NCI-H1092 (cell line): Measurements from ENCODE around the gene DCC.

Experiments
- DNase-seq: peaks from one replicate; lab custom pipeline; 2025; lab: John Stamatoyannopoulos, UW

The DCC gene

DNA sequence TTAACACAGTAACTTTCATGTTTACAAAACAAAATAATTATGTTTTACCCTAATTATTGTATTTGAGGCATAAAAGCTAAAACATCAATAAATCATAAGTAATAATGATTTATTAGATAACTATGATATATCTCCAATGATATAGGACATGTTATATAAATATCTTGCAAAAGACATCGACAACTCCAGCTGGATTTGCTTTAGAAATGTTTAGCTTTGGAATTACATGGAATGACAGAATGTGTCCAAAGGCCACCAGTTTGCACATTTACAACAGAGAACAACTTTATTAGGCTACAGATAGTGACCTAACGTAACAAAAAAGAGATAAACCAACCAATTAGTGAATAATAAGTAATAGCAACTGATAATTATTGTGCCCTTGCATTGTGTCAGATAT is 475.7 kb downstream of the DCC start:
- DNase-seq = no peak

DNA sequence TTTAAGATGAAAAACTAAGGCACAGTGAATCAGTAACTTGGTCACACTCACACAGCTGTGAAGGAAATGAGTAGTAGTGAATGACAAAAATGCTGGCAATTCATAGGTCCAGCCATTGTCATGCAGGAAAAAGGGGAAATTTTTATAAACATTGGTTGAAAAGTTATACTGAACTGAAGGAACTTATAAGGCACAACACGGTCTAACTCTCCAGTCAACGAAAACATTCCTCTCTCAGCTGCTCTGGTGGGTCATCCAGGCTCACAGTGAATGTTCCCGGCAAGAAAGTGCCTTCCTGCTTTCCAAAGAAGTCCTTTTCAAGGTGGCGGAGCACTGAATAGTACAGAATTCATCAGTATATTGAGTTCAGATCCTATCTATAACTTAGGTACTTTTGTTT is 476.1 kb downstream of the DCC start:
- DNase-seq = no peak

DNA sequence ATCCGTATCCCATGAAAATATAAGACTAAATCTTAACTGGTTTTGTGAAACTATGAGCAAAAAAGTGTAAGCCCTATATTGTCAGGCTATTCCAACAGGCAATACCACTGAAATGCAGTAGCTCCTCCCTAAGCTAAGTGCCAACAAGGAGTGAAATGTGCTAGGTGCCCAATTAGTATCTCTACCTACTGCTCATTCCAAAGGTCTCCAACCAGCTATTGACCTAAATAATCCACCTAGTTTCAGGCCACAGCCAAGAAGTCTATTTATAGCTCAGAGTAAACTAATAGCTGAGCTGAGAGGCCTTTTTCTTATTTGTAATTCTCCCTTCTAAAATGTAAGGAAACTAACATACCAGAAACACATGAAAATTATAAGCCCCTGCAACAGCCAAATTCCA is 482.2 kb downstream of the DCC start:
- no peak for DNase-seq

DNA sequence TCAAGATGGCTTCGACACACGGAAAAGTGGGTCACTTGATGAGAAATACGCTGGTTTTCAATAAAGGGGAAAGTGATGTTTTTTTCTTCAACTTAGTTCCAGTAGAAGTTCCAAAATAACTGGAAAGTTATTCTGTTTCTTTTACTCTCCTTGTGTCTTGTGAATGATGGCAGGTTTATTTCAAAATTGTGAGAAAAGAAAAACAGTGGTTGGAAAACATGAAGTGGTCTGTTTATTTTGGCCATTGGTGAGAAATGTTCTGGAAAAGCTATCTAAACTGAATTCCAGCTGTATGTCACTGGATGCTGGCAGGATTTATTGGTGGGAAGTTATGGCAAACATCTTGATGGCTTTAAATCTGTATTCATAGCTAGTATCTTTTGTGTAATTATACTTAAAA is 484.1 kb downstream of the DCC start:
- no peak for DNase-seq

DNA sequence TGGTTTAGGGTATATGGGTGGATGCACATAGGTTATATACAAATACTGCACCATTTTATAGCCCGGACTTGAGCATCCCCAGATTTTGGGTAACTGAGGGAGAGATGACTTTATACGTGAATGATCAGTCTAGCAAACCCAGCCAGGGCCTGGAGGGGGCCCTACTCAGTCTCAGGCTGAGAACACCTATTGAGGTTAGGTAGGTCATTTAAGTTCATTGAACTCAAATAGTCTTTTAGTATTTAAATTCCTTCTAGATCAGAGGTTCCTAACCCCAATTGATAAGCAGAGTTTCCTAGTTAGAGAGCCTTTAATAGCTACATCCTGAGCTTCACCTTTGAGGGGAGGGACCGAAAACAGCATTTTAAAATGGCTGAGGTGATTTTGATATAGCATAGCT is 487.0 kb downstream of the DCC start:
- DNase-seq = no peak

DNA sequence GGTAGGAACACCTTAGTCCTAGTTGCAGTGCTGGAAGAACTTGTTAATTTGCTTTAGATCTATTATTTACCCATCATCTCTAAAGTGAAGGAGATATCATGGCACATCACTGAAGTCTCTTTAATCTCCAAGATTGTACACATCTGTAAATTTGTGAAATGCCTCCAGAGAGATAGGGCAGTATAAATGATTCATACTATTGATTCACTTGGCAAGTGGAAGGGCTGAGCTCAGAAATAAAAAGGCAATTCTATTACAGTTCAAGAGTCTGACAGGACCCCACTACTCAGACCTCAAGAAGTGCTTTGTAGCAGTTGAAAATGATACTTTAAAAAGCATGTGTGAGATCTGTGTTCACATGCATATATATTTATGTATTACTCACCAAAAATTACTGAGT is 489.3 kb downstream of the DCC start:
- DNase-seq = no peak

DNA sequence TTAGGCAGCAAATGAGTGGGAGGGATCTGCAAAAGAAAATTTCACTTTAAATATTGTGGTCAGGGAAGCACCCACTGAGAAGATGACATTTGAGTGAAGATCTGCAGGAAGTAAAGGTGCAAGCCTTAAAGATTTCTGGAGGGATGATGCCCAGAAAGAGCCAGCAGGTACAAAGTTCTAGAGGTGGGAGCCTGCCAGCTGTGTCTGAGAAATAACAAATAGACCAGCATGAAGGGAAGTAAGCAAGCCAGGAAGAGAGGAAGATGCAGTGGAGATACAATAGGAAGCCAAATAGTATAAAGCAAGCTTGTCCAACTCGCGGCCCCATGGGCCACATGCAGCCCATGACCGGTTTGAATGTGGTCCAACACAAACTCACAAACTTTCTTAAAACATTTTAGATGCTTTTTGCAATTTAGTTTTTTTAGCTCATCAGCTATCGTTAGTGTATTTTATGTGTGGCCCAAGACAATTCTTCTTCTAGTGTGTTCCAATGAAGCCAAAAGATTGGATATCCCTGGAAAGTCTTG is 489.9 kb downstream of the DCC start:
- DNase-seq = no peak

DNA sequence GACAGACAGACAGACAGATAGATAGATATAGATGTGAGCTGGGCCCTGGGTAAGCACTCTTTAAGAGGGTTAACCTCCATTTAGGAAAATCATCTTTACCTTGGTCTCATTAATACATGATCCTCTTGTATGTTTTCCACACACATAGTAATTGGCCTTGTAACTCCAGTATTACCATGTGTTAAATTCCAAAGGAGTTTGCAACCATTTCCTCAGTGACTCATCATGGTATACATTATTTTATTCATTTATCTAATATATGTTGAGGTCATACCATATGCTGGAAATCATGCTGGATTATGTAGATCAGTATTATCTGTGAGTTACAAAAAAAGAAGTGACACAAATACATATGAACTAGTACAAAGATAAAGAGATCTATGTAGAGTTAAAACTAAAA is 504.3 kb downstream of the DCC start:
- DNase-seq = no peak

DNA sequence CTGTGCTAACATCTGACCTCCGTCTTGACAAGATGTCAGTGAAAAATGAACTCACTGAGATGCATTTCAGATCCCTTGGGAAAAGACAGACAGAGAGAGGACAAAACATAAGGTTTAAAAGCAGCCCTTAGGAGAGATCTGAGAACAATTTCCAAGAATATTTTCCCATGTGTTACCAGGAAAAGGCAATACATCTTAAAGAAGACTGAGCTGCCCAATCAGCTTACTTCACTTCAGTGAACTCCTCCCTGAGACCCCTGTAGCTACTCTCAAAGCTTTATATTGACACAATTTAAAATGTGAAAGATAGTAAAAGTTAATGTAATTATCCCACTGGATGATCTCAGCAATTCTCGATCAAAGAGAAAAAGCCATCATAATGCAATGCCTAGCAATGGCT is 505.0 kb downstream of the DCC start:
- no peak for DNase-seq

DNA sequence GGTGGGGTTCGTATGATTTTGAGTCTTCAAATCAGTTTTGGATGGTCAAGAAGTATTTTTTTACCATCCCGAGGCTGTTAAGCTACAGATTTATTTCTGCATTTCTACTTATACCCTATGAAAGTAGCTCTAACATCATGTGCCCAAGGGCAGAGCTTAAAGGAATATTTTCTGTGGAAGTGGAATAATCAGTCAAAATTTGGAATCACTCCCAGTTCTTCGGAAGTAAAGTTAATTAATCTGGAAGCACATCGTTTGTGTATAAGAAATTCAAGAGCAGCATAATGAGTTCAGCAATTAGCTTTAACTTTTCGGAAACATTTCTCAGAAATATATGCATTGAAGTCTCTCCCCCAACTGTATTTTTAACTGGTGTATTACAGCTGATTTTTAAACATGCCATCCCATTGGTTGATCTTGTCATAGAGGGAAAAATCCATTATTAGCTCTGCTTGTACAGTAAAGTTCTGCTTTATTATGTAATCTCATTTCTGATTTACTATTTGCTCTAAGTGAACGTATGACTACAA is 510.1 kb downstream of the DCC start:
- DNase-seq = no peak

DNA sequence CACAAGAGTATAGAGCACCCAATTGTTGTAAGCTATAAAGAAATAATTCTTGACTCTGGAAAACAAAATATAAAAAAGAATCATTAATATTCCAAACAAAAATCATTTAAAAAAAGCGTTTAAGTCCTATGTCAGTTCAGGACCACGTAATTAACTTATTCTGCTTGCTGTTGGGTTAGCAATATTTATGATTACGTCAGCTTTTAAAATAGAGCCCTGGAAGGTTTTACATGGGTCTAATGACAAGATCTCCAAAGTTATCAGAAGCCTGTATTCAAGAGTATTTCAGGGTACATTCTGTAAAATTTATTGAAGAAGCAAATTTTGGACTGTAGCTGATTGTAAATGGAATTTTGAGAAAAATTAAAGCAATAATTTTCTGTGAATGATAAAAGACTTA is 521.6 kb downstream of the DCC start:
- DNase-seq = no peak

DNA sequence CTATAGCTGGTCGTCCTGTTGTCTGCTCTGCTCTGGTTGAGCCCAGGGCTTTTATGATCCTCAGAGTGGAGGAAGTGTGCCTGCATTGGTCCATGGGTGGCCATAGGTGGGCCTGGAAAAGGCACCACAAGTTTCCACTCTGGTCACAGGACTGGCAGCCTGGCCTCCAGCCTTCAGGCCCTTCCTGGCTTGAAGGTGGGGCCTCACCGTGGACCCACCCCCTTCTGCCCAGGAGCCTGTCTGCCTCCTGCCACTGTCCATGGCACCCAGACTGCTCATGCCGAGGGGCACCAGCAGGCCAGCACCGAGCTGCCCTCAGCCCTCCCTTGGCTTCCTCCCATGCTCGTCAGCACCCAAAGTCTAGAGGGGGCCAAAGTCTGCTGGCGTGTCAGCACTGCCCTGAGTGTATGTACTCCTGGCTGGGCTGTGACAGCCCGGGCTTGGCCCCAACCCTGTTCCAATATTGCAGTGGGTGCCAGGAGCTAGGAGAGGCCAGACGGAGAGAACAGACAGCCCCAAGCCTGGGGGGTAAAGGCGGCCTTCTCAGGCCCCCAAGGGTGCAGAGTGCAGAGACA is 529.4 kb downstream of the DCC start:
- DNase-seq = no peak

DNA sequence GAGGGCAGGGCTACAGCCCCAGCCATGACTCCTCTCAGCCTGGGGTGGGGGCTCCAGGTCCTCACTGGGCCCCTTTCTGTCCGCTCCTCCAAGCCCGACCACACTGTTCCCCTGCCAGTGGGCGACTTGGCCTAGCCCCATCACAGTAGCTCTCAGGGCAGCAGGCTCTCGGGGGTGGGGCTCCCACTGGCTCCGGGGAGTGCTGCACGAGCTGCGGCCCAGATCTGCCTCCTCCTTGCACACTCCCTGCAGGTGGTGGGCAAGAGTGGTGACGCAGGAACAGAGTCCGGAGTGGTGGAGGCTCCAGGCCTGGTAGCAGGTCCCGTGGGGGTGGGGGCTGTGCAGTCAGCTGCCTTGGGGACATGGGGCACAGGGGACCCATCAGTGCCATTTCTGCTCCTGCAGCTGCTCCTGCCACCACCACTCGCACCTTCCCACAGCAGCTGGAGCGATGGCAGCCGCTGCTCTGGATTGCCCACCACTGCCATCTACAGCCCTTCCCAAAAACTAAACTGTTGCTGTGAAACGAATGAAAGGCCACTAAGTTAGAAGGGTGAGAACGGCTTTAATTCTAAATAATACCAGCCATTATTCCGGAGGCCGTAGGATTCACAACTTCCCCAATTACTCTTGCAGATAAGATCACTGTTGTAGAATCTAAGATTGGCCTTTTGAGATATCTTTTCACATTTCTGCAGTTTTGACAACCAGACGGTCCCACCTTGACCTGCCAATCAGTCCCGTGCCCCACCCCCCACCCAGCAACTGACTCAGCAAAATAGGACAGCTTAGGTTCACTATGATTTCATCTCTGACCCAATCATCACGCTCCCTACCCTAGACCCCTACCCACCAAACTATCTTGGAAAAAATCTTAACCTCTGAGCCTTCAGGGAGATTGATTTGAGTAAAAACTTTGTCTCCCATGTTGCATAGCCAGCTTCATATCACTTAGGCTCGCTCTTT is 530.2 kb downstream of the DCC start:
- DNase-seq = peak; percentile 14

DNA sequence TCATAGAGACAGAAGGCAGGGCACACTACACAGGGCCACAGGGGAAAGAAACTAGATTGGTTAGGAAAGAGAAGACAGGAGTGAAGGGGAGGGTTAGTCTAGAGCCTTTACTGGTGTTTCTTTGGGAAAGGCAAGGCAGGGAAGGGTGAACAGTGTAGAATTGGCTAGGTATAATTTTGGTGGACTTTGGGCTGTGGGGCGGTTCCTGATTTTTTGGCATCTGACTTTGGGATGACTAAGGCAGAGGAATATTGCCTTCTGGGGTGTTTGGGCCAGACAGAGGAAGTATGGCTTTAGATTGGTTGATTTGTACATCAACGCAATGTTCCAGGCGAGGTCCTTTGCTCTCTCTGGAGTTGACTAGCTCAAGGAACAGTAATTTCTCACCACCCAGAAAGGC is 534.8 kb downstream of the DCC start:
- no peak for DNase-seq

DNA sequence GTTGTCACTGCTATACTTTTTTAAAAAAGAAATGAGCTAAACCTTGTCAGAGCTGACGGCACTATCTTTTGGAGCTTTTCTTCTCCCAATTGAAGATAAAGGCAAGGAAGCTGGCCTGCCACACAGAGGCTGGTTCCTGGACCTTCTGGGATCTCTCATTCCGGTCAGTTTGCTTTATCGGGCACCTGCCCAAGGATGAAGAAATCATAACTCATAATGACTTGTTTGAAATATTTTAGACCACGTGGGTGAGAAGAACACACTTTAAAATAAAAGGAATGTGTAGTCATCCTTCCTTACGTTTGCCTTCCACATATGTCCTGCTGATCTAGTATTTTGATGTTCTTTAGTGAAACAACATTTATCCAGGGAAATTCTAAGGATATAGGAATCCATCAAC is 535.7 kb downstream of the DCC start:
- no peak for DNase-seq

DNA sequence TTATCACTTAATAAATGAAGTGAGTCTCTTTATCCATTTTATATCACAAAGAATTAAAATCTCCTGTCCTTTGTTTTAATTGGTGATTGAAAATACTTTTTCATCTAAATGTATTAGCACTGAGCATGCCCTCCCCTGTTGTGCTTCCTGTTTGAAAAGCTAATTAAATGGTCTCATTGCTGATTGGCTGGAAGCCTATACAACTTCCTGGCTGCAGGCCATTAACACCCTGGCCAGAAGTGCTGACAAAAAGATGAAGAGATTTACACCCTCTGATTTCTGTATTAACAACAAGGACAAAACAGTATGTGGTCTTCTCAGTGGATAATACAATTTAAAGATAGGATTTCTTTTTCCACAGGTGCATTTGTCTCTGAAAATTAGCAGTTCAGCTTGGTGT is 548.0 kb downstream of the DCC start:
- peak; percentile 46 for DNase-seq

DNA sequence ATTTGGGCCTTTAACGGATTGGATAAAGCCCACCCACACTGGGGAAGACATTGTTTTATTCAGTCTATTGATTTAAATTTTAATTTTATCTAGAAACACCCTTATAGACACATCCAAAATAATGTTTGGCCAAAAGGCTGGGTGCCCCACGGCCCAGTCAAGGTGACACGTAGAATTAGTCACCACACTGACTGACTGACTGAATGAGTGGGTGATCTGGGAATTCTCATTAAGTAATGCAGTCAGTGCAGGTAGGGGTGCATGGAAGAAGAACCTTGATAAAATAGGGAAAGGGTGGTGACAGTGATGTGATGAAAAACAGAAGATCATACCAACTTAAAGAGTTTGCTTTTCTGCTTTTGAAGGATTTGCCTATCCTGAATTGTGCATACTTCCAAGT is 554.8 kb downstream of the DCC start:
- DNase-seq = no peak

DNA sequence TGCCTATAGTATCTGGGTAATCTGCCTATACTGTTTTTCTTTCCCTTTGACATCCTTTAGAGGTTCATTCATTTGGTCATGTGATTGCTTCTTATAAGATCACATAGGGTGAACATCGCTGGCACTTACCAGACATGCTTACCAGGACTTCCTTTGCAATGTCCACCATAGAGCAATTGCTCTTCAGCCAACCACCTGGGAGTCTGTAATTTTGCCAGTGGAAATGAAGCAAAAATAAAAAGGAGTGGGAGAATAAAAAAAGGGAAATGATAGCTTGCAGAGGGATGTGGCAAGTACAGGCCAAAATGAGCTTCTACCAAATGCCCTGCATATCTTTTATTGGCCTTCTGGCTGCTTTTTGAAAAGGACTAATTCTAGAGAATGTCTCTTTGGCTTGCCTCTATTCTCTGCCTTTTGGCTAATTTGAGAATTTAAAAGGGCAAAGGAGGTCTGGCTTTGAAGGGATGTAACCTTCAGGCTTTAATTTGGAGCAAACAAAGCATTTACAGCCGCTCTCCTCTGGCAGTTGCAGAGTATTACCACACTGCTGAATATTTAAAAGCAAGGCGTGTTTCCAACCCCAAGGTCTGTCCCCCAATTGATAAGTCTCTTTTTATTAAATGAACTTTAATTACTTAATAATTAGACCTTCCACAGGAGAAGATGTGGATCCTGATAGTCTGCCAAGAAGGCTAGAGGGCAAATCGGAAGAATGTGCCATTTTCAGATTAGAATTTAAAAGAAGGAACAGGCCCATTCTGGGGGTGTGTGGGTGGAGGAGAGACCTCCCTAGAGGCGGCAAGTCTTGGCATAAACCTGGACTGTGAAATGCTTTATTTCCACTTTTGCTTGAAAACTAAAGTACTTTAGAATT is 557.9 kb downstream of the DCC start:
- no peak for DNase-seq

DNA sequence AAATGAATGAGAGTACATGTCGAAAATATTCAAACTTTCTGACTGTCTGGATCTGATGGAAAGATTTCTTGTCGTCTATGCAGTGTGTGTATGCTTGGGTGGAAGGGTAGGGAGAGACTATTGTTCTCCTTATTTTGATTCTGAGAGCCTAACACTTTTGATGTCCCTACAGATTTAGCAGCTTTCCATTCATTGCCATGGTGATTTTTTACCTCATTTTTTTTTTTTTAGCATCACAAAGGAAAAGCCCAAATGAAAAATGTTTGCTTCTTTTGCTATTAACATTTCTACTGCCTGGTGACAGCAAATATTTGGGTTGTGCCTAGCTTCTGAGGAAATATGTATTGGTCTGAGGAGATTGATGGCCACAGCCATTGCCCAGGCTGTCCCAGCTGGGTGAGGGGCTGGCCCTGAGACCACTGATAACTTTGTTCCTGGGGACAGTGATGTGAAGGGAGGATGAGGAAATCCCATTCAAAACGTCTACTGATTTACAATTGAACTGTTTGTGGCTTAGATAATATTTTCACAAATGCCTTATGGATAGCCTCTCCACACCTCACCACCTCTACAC is 558.6 kb downstream of the DCC start:
- DNase-seq = no peak

DNA sequence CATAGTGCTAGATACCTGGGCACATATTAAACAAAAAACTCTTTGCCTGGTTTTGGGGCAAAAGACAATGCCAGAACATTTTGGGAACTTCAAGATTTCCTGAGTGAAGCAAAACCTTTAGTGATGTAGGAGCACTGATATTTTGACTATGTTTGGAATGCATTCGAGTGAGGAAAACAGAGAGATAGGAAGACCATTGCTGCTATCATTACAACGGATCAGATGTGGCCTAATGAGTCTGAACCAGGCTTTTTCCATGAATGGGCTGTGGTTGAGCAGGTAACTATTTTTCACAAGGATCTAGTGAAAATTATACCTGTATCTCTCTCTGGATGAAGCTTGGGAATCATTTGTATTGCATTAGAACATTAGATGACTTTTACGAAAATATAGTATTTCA is 562.2 kb downstream of the DCC start:
- no peak for DNase-seq

DNA sequence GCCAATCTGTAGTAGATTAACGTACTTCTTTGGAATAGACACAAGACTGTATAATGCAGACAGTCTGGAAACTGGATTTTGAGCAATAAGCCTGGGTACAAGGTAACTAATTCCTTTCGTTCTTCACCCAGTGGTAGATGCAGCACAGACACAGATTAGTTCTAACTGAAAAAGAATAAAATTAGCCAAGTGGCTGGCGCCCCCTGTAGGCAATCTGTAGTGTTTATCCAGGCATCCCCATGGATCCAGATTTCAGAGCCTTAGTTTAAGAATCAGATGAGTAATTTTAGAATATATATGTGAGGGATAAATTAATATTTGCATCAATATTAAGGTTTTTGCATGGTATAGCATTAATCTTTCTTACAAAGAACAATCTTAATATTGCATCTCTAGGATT is 563.9 kb downstream of the DCC start:
- peak; percentile 36 for DNase-seq
